Stimulated activated CD8-positive, alpha-beta memory T cell treated with anti-CD3 and anti-CD28 coated beads, Interleukin-4, amount 100 ng/mL, for 24 hours (primary cell): ENCODE data around the gene TRHDE.
"Not testable (repeated sequence)": the region's sequence is repeated elsewhere in the genome, so short reads cannot be mapped to it uniquely, and the experiment has no call there.

Experiments
- DNase-seq: peaks from one replicate; pipeline ENCODE4 v3.0.0-alpha.2; 2020; ENCODE audit warnings: low read depth

The TRHDE gene

GRCh38 chr12:72631926-72632685 is 359.9 kb downstream of the TRHDE start:
- DNase-seq: no peak

DNA sequence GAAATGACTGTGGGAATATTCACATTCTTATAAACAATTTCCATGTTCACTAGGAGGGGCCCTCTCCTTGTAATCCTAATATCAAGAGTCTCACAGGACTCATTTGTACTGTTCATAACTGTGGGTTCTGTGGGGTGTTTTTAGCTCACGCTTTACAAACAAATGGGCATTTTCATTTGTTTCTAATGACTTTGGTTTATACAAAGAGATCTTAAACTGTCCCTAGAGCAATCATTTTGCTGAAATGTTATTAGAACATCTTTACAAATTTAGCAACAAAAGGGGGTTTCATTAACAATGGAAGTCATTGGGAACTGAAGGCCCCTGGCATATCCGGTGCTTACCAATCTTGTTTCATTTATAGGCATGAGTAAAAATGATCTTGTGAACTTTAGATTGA is 370.5 kb downstream of the TRHDE start:
- DNase-seq: no peak

DNA sequence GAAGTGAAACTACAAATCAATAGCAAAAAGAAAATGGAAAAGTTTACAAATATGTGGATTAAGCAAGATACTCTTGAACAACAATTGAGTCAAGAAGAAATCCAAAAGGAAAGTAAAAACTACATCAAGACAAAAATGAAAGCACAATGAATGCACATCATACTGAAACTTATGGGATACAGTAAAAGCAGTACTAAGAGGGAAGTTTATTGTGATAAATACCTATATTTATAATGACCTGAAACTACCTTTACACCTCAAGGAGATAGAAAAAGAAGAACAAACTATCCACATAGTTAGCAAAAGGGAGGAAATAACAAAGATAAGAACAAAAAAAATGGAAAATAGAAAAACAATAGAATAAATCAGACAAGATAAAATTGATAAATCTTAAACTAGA is 375.0 kb downstream of the TRHDE start:
- no peak for DNase-seq

DNA sequence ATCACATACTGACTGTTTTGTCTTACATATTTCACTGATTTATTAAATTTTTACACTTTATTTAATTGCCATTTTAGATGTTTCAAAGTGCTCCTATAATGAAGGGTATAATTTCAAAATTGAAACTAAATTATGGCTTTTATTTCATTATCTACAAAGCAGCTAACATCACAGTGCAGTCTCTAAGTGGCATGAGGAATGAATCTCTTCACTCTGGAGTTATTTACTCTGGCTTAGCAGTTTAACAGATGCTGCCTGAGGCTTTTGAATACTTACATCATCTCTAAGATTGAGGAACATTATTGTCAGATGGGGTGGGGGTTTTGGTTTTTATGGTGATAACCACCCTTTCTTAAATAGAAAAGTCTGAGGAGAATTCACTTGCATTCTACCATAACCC is 386.4 kb downstream of the TRHDE start:
- DNase-seq: no peak

DNA sequence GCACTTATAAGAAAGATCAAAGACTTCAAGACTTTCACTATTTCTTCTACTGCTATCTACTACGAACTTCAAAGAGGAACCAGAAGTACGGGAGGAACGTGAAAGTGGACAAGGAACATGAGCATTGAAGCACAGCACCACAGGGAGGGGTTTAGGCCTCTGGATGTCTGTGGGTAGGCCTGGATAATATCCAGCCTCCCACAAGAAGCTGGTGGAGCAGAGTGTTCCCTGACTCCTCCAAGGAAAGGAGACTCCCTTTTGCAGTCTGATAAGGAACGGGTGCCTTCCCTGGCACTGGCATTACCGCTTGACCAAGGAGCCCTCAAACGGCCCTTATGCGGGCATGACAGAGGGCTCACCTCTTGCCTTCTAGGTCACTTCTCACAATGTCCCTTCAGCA is 388.0 kb downstream of the TRHDE start:
- DNase-seq: not testable (repeated sequence)

- DNase-seq: no peak
Observed at GRCh38 chr12:72673853-72674252, 401.7 kb downstream of the TRHDE start.

DNA sequence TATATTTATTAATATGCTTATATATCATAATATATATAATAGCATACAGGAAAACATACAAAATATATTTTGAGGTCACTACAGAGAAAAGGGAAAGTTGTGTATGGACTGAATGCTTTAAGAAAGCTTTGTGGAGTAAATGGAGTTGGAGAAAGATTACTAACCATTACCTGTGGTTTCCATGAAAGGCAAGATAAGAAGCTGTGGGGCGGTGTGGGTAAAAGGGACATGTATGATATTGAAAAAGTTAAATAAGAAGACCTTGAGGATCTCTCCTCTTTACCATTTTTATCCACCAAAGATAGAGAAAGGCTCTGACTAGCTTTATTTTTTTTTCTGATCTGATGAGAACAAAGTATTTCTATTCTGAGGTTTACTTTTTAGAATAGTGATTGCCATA is 404.4 kb downstream of the TRHDE start:
- no peak for DNase-seq

DNA sequence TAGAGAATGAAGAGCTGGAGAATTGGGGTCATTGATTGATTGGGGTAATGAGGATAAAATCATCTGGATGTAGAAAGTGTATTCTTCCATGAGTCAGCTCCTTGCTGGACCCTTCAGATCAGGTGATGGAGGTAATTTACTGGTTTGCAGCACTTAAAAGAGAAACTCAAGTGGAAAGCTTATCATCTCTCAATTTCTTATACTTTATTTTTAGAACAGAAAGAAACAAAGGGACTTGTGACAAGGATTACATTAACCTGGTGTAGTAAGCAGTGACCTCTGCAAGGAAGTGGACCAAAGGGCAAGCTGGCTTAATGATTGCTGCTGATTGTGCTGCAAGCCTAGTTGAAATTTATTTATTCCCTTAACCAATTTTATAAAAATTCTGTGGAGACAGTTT is 405.0 kb downstream of the TRHDE start:
- no peak for DNase-seq

DNA sequence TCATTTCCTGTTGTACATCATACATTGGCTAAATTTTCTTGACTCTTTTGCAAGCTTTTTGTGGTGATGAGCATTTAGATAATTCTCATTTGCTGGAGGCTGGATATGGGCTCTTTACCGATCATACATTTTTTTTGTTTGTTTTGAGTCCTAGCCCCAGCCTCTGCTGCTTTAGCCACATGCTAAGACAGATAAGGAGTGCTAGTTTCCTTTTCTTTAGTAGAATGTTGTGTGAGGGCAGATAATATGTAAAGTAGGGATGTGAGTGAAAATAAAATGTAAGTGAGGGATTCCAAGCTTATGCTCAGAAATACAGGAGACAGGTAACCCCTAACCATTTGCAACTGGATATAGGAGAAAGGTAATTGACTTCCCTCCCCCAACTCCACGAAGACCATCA is 405.7 kb downstream of the TRHDE start:
- no peak for DNase-seq

- no peak for DNase-seq
Observed at GRCh38 chr12:72679147-72679757, 407.1 kb downstream of the TRHDE start.

- no peak for DNase-seq
Observed at GRCh38 chr12:72681028-72681427, 408.9 kb downstream of the TRHDE start.

DNA sequence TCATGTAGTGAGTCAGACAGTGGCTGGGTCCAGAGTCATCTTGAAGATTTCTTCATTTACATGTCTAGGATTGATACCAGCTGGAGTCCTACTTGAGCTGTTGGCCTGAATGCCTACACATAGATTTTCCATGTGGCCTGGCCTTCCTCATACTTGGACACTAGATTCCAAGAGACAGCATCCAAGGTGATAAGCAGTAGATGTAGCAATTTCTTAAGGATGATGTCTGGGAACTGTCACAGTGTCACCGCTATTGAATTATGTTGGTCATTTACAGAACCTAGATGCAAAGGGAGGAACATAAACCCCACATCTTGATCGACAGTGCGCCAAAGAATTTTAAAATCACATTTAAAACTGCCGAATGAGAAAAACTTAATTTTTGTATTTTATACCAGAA is 412.3 kb downstream of the TRHDE start:
- no peak for DNase-seq

DNA sequence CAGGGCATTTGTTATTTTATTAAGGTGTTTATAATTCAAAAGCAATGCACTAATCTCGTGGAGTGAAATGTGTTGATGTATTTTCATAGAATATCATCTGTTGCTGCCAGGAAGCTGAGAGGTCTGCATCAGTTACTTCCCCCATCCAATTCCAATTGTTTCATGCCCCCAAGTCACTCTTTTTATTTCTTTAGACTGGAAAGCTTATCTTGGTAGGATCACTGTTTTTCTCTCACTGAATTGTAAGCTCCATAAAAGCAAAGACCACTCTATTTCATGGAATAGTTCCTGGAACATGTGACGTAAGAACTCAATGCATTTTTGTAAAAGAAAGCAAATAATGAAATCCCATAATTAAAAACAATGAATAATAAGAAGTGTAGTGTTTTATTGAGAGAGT is 420.2 kb downstream of the TRHDE start:
- no peak for DNase-seq

DNA sequence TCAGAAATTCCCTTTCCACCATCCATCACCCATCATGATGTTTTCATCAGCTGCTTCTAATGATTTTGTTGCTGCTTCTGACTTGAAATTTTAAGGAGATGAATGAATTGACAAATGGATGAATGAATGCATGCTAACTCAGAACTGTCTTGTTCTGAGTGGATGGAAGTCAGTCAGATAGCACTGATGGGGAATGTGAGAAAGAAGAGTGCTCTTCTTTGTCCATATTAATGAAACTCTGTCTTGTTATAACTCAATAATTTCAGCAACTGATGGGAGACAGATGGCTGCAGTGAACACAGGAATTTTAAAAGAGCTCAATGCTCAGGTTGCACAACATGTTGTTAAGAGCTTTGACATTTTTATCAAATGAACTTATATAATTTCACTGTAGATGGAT is 422.0 kb downstream of the TRHDE start:
- DNase-seq: no peak

- DNase-seq: no peak
Observed at GRCh38 chr12:72699362-72699761, 427.2 kb downstream of the TRHDE start.

GRCh38 chr12:72712025-72712424 is 439.9 kb downstream of the TRHDE start:
- not testable (repeated sequence) for DNase-seq

GRCh38 chr12:72716221-72716620 is 444.1 kb downstream of the TRHDE start:
- no peak for DNase-seq

DNA sequence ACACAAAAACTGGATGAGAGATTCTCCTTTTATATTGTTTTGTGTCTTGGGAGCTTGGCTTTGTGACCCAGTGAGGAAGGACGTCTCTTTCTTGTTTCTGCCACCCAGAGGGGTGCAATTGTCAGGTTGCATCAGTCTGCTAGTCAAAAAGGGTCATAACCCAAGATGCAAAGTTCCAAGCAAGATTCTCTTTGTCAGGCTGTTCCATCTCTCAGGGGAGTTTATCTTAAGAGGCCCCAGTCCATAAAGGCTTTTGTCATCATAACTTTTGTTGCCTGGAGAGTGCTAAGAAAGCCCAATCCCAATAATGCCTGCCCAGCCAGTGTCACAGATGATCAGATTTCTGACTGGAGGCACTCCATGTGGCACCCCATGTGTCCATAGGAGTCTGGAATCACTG is 444.9 kb downstream of the TRHDE start:
- DNase-seq: no peak
